Measurements from ENCODE around the gene CNTNAP2. TPM values are rescaled to one million over a fixed set of nuclear protein-coding genes. Genes with fewer than 3 reads are reported as not detected.

CNTNAP2 gene
- total RNA-seq, 2 experiments from 2014 or later = not detected

GRCh38 chr7:147774461-147774860, 1657.9 kb downstream of the CNTNAP2 start:
- DNase-seq = no peak
- no peak overlapping the region for H3K27ac ChIP-seq (ENCODE audit: low read depth in 1 of 2, low read length in 2 of 2)
- H3K27me3 ChIP-seq (ENCODE audit: control insufficient read depth in 1 of 2, insufficient read depth in 2 of 2, low read length in 2 of 2) = no peaks in the 10 kb centered on the region
- no peak for ATAC-seq (ENCODE audit: poor library complexity)
- H3K4me1 Mint-ChIP-seq (ENCODE audit: low read depth) = no peaks in the 10 kb centered on the region
- H3K4me1 ChIP-seq (ENCODE audit: insufficient read depth, low read length) = no peaks in the 10 kb centered on the region
- no peaks in the 10 kb centered on the region for H3K36me3 ChIP-seq (ENCODE audit: insufficient read depth, low read length)
- H3K27ac Mint-ChIP-seq = no peak overlapping the region
- intact Hi-C loops (cut with DNase I, micrococcal nuclease) = no loop called here
- POLR2A ChIA-PET = no interaction called here
- H3K27me3 Mint-ChIP-seq = no peaks in the 10 kb centered on the region
- no peaks in the 10 kb centered on the region for H3K36me3 Mint-ChIP-seq (ENCODE audit: low read depth)
- TF ChIP-seq CTCF (IDR thresholded peaks at IDR 0.05) = no peak
- no peak overlapping the region for H3K4me3 Mint-ChIP-seq
- peaks cover 3% of the 10 kb centered on the region for H3K9me3 Mint-ChIP-seq
- H3K4me3 ChIP-seq (ENCODE audit: low read length) = no peak overlapping the region
- CTCF ChIA-PET = no interaction called here
- H3K9me3 ChIP-seq (ENCODE audit: control insufficient read depth in 1 of 2, insufficient read depth in 1 of 2, low read length in 2 of 2) = no peaks in the 10 kb centered on the region

GRCh38 chr7:147775516-147776284, 1659.1 kb downstream of the CNTNAP2 start:
- Mint-ChIP-seq H3K36me3 (ENCODE audit: low read depth) (no peaks in the 10 kb centered on the region), H3K27ac (no peak overlapping the region), H3K4me1 (ENCODE audit: low read depth) (no peaks in the 10 kb centered on the region), H3K27me3 (no peaks in the 10 kb centered on the region), H3K4me3 (no peak overlapping the region), H3K9me3 (peaks cover 3% of the 10 kb centered on the region)
- H3K27ac ChIP-seq (ENCODE audit: low read depth in 1 of 2, low read length in 2 of 2) = no peak overlapping the region
- no peak overlapping the region for H3K4me3 ChIP-seq (ENCODE audit: low read length)
- H3K9me3 ChIP-seq (ENCODE audit: control insufficient read depth in 1 of 2, insufficient read depth in 1 of 2, low read length in 2 of 2) = no peaks in the 10 kb centered on the region
- ChIA-PET CTCF (no interaction called here), POLR2A (no interaction called here)
- H3K36me3 ChIP-seq (ENCODE audit: insufficient read depth, low read length) = no peaks in the 10 kb centered on the region
- no peak for TF ChIP-seq CTCF (IDR thresholded peaks at IDR 0.05)
- DNase-seq (no peak), ATAC-seq (ENCODE audit: poor library complexity) (no peak)
- no peaks in the 10 kb centered on the region for H3K4me1 ChIP-seq (ENCODE audit: insufficient read depth, low read length)
- H3K27me3 ChIP-seq (ENCODE audit: control insufficient read depth in 1 of 2, insufficient read depth in 2 of 2, low read length in 2 of 2) = no peaks in the 10 kb centered on the region
- intact Hi-C loops (cut with DNase I, micrococcal nuclease) = no loop called here

GRCh38 chr7:147777309-147777708, 1660.7 kb downstream of the CNTNAP2 start:
- no peaks in the 10 kb centered on the region for H3K36me3 Mint-ChIP-seq (ENCODE audit: low read depth)
- no peaks in the 10 kb centered on the region for H3K27me3 ChIP-seq (ENCODE audit: control insufficient read depth in 1 of 2, insufficient read depth in 2 of 2, low read length in 2 of 2)
- H3K4me1 ChIP-seq (ENCODE audit: insufficient read depth, low read length) = no peaks in the 10 kb centered on the region
- H3K36me3 ChIP-seq (ENCODE audit: insufficient read depth, low read length) = no peaks in the 10 kb centered on the region
- no peaks in the 10 kb centered on the region for H3K27me3 Mint-ChIP-seq
- DNase-seq = no peak
- no peak overlapping the region for H3K27ac ChIP-seq (ENCODE audit: low read depth in 1 of 2, low read length in 2 of 2)
- no peak overlapping the region for H3K4me3 ChIP-seq (ENCODE audit: low read length)
- H3K4me1 Mint-ChIP-seq (ENCODE audit: low read depth) = no peaks in the 10 kb centered on the region
- CTCF ChIA-PET = no interaction called here
- POLR2A ChIA-PET = no interaction called here
- H3K9me3 ChIP-seq (ENCODE audit: control insufficient read depth in 1 of 2, insufficient read depth in 1 of 2, low read length in 2 of 2) = peaks cover 0 to 4% of the 10 kb centered on the region in 2 experiments
- H3K9me3 Mint-ChIP-seq = peaks cover 3% of the 10 kb centered on the region
- TF ChIP-seq CTCF (IDR thresholded peaks at IDR 0.05) = no peak
- intact Hi-C loops (cut with DNase I, micrococcal nuclease) = no loop called here
- no peak for ATAC-seq (ENCODE audit: poor library complexity)
- H3K4me3 Mint-ChIP-seq = no peak overlapping the region
- H3K27ac Mint-ChIP-seq = no peak overlapping the region

Data from CD4-positive, alpha-beta T cell (primary cell).